PFSK-1 (cell line): ENCODE measurements around the gene NRCAM.

Experiments used
- FOXP2 ChIP-seq: optimal IDR thresholded peaks from 2 replicates; pipeline ENCODE3; 2011; ENCODE audit warnings: borderline replicate concordance, control low read depth, inconsistent platforms; ENCODE audit not compliant: insufficient read depth; ENCODE audit errors: extremely low read length, extremely low read depth
- POLR2AphosphoS5 ChIP-seq: IDR thresholded peaks from 2 replicates; pipeline ENCODE4 v1.6.1; 2012; ENCODE audit warnings: low read depth, mild to moderate bottlenecking, control low read depth, low read length, moderate library complexity
- REST ChIP-seq, 2 experiments: IDR thresholded peaks; 2 replicates each; pipeline versions ENCODE4 v1.6.1 to v1.8.0; 2011 to 2012; ENCODE audit warnings: low read depth in 2 of 2, low read length in 2 of 2, control low read depth in 1 of 2, inconsistent platforms in 1 of 2, mild to moderate bottlenecking in 1 of 2, moderate library complexity in 1 of 2; ENCODE audit not compliant: insufficient read depth in 1 of 2
- SIN3A ChIP-seq: IDR thresholded peaks from 2 replicates; pipeline ENCODE4 v1.6.1; 2012; ENCODE audit warnings: mild to moderate bottlenecking, low read length, moderate library complexity, borderline replicate concordance; ENCODE audit not compliant: insufficient read depth
- TAF1 ChIP-seq: IDR thresholded peaks from 2 replicates; pipeline ENCODE4 v1.6.1; 2012; ENCODE audit warnings: low read length, control low read depth, borderline replicate concordance; ENCODE audit not compliant: insufficient read depth

NRCAM gene

GRCh38 chr7:108486291-108486966, 30.2 kb upstream of the NRCAM start:
- TF ChIP-seq TAF1 = no peak
- no peak for TF ChIP-seq REST (IDR thresholded peaks at IDR 0.05; ENCODE audit: insufficient read depth in 1 of 2, low read depth in 2 of 2, low read length in 2 of 2)
- TF ChIP-seq FOXP2 = no peak
- TF ChIP-seq POLR2AphosphoS5 = no peak
- no peak for TF ChIP-seq SIN3A

- TF ChIP-seq REST (IDR thresholded peaks at IDR 0.05; ENCODE audit: insufficient read depth in 1 of 2, low read depth in 2 of 2, low read length in 2 of 2) (no peak), TAF1 (no peak), SIN3A (no peak), POLR2AphosphoS5 (no peak), FOXP2 (no peak)
These were observed 27.9 kb upstream of the NRCAM start for GRCh38 chr7:108484137-108484536.

GRCh38 chr7:108480311-108480710, 24.1 kb upstream of the NRCAM start:
- no peak for TF ChIP-seq TAF1
- TF ChIP-seq POLR2AphosphoS5 = no peak
- TF ChIP-seq SIN3A = no peak
- no peak for TF ChIP-seq REST (IDR thresholded peaks at IDR 0.05; ENCODE audit: insufficient read depth in 1 of 2, low read depth in 2 of 2, low read length in 2 of 2)
- TF ChIP-seq FOXP2 = no peak

- TF ChIP-seq TAF1 (no peak), POLR2AphosphoS5 (no peak), REST (IDR thresholded peaks at IDR 0.05; ENCODE audit: insufficient read depth in 1 of 2, low read depth in 2 of 2, low read length in 2 of 2) (no peak), SIN3A (no peak), FOXP2 (no peak)
These were observed 23.5 kb upstream of the NRCAM start for GRCh38 chr7:108479751-108480150.
